ENCODE results near the gene CAMKV.

Gene CAMKV

GRCh38 chr3:49902511-49903345 is 33.0 kb upstream of the CAMKV start:
- ChIA-PET CTCF (interaction anchor here (1.1 to 1.4 kb wide), 3 partner anchors 18 to 24 kb away, joined by 4 to 5 read pairs (median 4); no protein-coding TSS in a partner anchor), POLR2A (interaction anchor here (0.6 kb wide), 1 partner anchor 39 kb away, joined by 3 read pairs; no protein-coding TSS in a partner anchor)
- no peak for TF ChIP-seq CTCF (IDR thresholded peaks at IDR 0.05; ENCODE audit: control extremely low read depth, extremely low read depth, low read depth, missing control alignments)
- DNase-seq (ENCODE audit: extremely low spot score) = no peak

- ChIA-PET POLR2A (no interaction called here), CTCF (interaction anchor here (1.1 to 2.1 kb wide), 8 partner anchors 14 to 99 kb away, joined by 4 to 10 read pairs (median 4); partner anchors contain the start of gene INKA1)
- no peak for DNase-seq (ENCODE audit: extremely low spot score)
- TF ChIP-seq CTCF (IDR thresholded peaks at IDR 0.05; ENCODE audit: control extremely low read depth, extremely low read depth, low read depth, missing control alignments) = no peak
Observed at GRCh38 chr3:49901366-49902339, 31.9 kb upstream of the CAMKV start.

DNA sequence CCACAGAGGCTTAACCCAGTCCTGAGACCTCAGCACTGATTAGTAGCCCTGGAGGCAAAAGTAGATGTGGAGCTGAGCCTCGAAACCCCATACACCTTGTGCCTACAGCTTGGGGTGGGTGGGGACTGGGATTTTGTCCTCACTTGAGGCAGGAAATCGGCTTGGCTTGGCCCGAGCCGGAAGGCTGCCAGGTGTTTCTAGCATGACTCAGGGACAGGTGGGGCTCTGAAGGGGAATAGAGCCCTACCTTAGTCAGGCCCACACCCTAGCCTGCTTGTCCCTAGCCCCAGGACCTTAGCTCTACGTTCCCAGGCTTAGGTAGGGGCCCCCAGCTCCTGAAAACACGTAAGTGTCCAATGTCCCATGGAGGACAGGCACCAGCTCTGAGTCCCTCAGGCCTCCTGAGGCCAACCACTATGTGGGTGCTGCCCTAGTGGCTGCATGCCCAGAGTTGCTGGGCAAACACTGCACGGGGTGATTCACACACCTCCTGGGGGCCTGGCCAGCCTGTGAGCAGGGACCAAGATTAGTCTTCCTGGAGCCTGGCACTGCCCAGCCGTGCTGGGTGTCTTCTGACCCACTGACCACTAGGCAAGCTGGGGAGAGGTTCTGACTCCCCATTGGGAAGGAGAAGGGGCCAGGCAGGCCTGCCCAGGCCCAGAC is 30.9 kb upstream of the CAMKV start:
- ChIA-PET POLR2A (interaction anchor here (0.5 to 0.6 kb wide), 2 partner anchors 21 to 46 kb away, joined by 3 to 5 read pairs; no protein-coding TSS in a partner anchor), CTCF (interaction anchor here (0.8 to 2.1 kb wide), 9 partner anchors 13 to 98 kb away, joined by 3 to 10 read pairs (median 4); partner anchors contain the start of genes INKA1 and MON1A)
- no peak for TF ChIP-seq CTCF (IDR thresholded peaks at IDR 0.05; ENCODE audit: control extremely low read depth, extremely low read depth, low read depth, missing control alignments)
- DNase-seq (ENCODE audit: extremely low spot score) = no peak

DNA sequence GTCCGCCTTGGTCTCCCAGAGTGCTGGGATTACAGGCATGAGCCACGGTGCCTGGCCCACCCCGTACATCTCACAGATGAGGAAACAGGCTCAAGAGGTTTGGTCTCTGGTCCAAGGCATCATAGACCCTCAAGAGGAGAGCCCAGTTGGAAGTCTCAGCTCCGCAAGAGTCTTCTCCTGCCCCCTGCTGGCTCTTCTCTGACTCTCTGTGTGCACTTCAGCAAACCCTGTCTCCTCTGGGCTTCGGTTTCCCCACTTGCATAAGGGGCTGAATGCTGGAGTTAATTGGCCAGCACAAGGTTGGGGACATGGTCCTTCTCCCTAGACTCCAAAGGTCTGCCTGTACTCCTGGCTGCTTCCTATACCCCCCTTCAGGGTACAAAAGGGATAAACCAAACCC is 30.1 kb upstream of the CAMKV start:
- CTCF ChIA-PET = interaction anchor here (1.0 to 2.1 kb wide), 5 partner anchors 30 to 97 kb away, joined by 3 to 10 read pairs (median 3); partner anchors contain the start of genes INKA1 and MON1A
- POLR2A ChIA-PET = interaction anchor here (0.5 kb wide), 1 partner anchor 47 kb away, joined by 5 read pairs; no protein-coding TSS in a partner anchor
- DNase-seq (ENCODE audit: extremely low spot score) = no peak
- TF ChIP-seq CTCF (IDR thresholded peaks at IDR 0.05; ENCODE audit: control extremely low read depth, extremely low read depth, low read depth, missing control alignments) = no peak

GRCh38 chr3:49898991-49899390 is 29.3 kb upstream of the CAMKV start:
- DNase-seq (ENCODE audit: extremely low spot score) = no peak
- CTCF ChIA-PET = no interaction called here
- POLR2A ChIA-PET = no interaction called here

More at GRCh38 chr3:49898991-49899390, 29.3 kb upstream of the CAMKV start:
- TF ChIP-seq CTCF (IDR thresholded peaks at IDR 0.05; ENCODE audit: control extremely low read depth, extremely low read depth, low read depth, missing control alignments) = no peak
